ENCODE measurements around the gene SCAP. TPM values are rescaled to one million over a fixed set of nuclear protein-coding genes. Genes with fewer than 3 reads are reported as not detected.

SCAP gene
- total RNA-seq, 2 experiments from 2014 or later, result 45.1 to 52.2 TPM

DNA sequence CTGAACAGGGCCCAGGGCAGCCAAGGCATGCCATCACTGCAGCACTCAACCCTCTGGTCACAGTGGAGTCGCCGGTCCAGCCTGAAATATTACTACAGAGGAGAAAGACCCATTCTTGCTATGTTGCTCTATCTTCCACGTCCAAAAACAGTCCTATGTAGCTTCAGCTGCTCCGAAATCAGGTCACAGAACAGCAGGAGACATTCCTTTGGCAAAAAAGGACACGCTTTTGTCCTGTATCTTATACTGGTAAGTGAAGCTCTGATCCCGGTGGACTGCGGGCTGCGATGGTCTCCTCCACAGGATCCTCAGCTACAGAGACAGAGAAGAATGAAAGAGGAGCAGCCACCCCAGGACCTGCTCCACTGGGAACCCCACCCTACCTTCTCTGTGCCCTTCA, 20.1 kb upstream of the SCAP start:
- Mint-ChIP-seq H3K9me3 (no peaks in the 10 kb centered on the region), H3K36me3 (ENCODE audit: low read depth) (peaks cover 33% of the 10 kb centered on the region), H3K27ac (no peak overlapping the region)

DNA sequence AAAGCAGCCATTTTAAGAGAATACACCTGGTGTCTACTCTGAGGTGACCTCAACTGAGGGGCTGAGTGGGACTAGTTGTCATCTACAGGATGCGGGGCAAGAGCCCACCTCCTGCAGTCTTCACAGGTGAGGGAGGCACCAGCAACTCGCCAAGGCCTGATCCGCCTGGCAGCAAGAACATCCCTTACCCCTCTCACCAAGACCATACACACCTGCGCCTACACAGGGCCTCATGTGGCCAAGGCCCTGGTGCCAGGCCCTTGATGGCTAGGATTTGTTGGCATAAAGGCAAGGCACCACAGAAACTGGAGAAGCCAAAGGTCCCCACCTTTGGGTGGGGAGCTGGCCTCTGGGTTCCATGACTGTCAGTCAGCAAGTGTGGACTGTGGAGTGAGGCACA, 19.4 kb upstream of the SCAP start:
- ATAC-seq (no peak), DNase-seq (no peak)
- POLR2A ChIA-PET, result interaction anchor here (0.6 to 1.2 kb wide), 2 partner anchors 11 to 18 kb away, joined by 3 read pairs; partner anchors contain the start of gene ELP6
- Mint-ChIP-seq H3K36me3 (ENCODE audit: low read depth) (peaks cover 29% of the 10 kb centered on the region), H3K27ac (no peak overlapping the region), H3K4me3 (no peak overlapping the region), H3K4me1 (ENCODE audit: low read depth) (no peaks in the 10 kb centered on the region), H3K27me3 (no peaks in the 10 kb centered on the region), H3K9me3 (no peaks in the 10 kb centered on the region)
- TF ChIP-seq, protein P1, sequence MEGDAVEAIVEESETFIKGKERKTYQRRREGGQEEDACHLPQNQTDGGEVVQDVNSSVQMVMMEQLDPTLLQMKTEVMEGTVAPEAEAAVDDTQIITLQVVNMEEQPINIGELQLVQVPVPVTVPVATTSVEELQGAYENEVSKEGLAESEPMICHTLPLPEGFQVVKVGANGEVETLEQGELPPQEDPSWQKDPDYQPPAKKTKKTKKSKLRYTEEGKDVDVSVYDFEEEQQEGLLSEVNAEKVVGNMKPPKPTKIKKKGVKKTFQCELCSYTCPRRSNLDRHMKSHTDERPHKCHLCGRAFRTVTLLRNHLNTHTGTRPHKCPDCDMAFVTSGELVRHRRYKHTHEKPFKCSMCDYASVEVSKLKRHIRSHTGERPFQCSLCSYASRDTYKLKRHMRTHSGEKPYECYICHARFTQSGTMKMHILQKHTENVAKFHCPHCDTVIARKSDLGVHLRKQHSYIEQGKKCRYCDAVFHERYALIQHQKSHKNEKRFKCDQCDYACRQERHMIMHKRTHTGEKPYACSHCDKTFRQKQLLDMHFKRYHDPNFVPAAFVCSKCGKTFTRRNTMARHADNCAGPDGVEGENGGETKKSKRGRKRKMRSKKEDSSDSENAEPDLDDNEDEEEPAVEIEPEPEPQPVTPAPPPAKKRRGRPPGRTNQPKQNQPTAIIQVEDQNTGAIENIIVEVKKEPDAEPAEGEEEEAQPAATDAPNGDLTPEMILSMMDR (IDR thresholded peaks at IDR 0.05), result no peak
- intact Hi-C loops (cut with micrococcal nuclease), result no loop called here
- CTCF ChIA-PET, result no interaction called here

More for the DNA sequence above, 20.1 kb upstream of the SCAP start:
- H3K4me3 Mint-ChIP-seq, result no peak overlapping the region
- ATAC-seq, result no peak
- intact Hi-C loops (cut with micrococcal nuclease), result no loop called here
- ChIA-PET CTCF (no interaction called here), POLR2A (interaction anchor here (0.6 to 1.2 kb wide), 2 partner anchors 12 to 18 kb away, joined by 3 read pairs; partner anchors contain the start of gene ELP6)
- TF ChIP-seq, protein P1 (IDR thresholded peaks at IDR 0.05), result no peak
- no peak for DNase-seq
- no peaks in the 10 kb centered on the region for H3K27me3 Mint-ChIP-seq
- no peaks in the 10 kb centered on the region for H3K4me1 Mint-ChIP-seq (ENCODE audit: low read depth)

DNA sequence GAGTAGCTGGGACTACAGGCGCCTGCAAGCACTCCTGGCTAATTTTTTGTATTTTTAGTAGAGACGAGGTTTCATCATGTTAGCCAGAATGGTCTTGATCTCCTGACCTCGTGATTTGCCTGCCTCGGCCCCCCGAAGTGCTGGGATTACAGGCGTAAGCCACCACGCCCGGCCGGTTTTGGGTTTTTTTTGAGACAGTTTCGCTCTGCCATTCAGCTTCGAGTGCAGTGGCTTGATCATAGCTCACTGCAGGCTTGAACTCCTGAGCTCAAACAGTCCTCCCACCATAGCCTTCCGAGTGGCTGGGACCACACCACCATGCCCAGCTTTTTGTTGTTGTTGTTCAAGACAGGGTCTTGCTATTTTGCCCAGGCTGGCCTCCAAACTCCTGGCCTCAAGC, 16.0 kb upstream of the SCAP start:
- Mint-ChIP-seq H3K4me1 (ENCODE audit: low read depth) (no peaks in the 10 kb centered on the region), H3K27me3 (no peaks in the 10 kb centered on the region), H3K36me3 (ENCODE audit: low read depth) (peaks cover 13% of the 10 kb centered on the region), H3K4me3 (no peak overlapping the region), H3K27ac (no peak overlapping the region), H3K9me3 (no peaks in the 10 kb centered on the region)
- TF ChIP-seq, protein P1 (IDR thresholded peaks at IDR 0.05), result no peak
- ChIA-PET POLR2A (interaction anchor here (0.8 to 1.7 kb wide), 3 partner anchors 9 to 271 kb away, joined by 3 to 5 read pairs (median 3); no protein-coding TSS in a partner anchor), CTCF (interaction anchor here (1.4 kb wide), 1 partner anchor 16 kb away, joined by 4 read pairs; the partner anchor contains the start of gene SCAP)
- intact Hi-C loops (cut with micrococcal nuclease), result no loop called here
- no peak for DNase-seq
- ATAC-seq, result no peak

DNA sequence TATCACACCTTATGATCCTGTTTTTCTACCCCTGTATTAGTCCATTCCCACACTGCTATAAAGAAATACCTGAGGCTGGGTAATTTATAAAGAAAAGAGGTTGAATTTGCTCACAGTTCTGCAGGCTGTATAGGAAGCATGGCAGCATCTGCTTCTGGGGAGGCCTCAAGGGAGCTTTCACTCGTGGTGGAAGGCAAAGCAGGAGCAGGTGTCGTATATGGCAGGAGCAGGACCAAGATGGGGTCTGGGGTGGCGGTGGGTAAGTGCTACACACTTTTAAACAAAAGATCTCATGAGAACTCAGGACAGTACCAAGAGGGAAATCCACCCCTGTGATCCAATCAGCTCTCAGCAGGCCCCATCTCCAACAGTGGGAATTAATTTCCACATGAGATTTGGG, 15.4 kb upstream of the SCAP start:
- TF ChIP-seq, protein P1 (IDR thresholded peaks at IDR 0.05), result no peak
- H3K4me1 Mint-ChIP-seq (ENCODE audit: low read depth), result no peaks in the 10 kb centered on the region
- H3K9me3 Mint-ChIP-seq, result no peaks in the 10 kb centered on the region
- DNase-seq, result no peak
- no peak overlapping the region for H3K27ac Mint-ChIP-seq
- intact Hi-C loops (cut with micrococcal nuclease), result no loop called here
- no peaks in the 10 kb centered on the region for H3K27me3 Mint-ChIP-seq
- H3K36me3 Mint-ChIP-seq (ENCODE audit: low read depth), result peaks cover 9% of the 10 kb centered on the region
- ChIA-PET CTCF (interaction anchor here (1.4 kb wide), 1 partner anchor 15 kb away, joined by 4 read pairs; the partner anchor contains the start of gene SCAP), POLR2A (interaction anchor here (0.8 to 1.7 kb wide), 3 partner anchors 8 to 272 kb away, joined by 3 to 5 read pairs (median 3); no protein-coding TSS in a partner anchor)
- no peak overlapping the region for H3K4me3 Mint-ChIP-seq
- no peak for ATAC-seq

DNA sequence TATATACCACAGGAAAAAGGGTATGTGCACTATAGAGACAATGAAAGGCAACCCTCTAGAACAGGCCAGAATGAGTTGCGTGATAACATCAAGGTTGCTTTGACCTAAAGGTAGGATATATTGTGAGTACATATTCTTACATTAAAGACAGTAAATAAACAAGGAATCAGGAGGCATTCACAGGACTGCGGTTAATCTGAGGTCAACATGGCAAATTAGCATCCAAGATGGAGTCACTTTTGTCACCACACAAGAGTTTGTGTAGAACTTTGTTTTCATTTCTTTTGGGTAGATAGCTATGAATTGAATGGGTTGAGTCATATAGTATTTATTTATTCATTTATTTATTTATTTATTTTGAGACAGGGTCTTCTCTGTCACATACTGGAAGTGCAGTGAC, 11.5 kb upstream of the SCAP start:
- peaks cover 2% of the 10 kb centered on the region for H3K36me3 Mint-ChIP-seq (ENCODE audit: low read depth)
- DNase-seq (no peak), ATAC-seq (no peak)
- no peak overlapping the region for H3K4me3 Mint-ChIP-seq
- TF ChIP-seq, protein P1 (IDR thresholded peaks at IDR 0.05), result no peak
- no peaks in the 10 kb centered on the region for H3K4me1 Mint-ChIP-seq (ENCODE audit: low read depth)
- ChIA-PET POLR2A (no interaction called here), CTCF (interaction anchor here (0.7 to 1.4 kb wide), 2 partner anchors 12 to 65 kb away, joined by 3 read pairs; partner anchors contain the start of gene SCAP)
- H3K27me3 Mint-ChIP-seq, result no peaks in the 10 kb centered on the region
- H3K27ac Mint-ChIP-seq, result no peak overlapping the region
- H3K9me3 Mint-ChIP-seq, result no peaks in the 10 kb centered on the region
- intact Hi-C loops (cut with micrococcal nuclease), result no loop called here

Measured in activated CD8-positive, alpha-beta T cell treated with anti-CD3 and anti-CD28 coated beads for 36 hours (primary cell).